HepG2 (cell line): ENCODE data around the gene PRSS36. TPM values are rescaled to one million over a fixed set of nuclear protein-coding genes. Genes with fewer than 3 reads are reported as not detected.

Experiments used
- BHLHE40 ChIP-seq: IDR thresholded peaks from 2 replicates; pipeline ENCODE4 v1.6.1; 2011; ENCODE audit warnings: low read length, improper control_type of control experiment
- BORCS8-MEF2B ChIP-seq: sonication (generic); formaldehyde crosslinking; IDR thresholded peaks from 2 replicates; pipeline ENCODE4 v1.8.0; 2022; ENCODE audit warnings: mild to moderate bottlenecking, missing genetic modification reagents
- MBD4 ChIP-seq: IDR thresholded peaks from 2 replicates; pipeline ENCODE4 v1.6.1; 2012; ENCODE audit warnings: low read length, inconsistent platforms, borderline replicate concordance
- MIER2 ChIP-seq: IDR thresholded peaks from 2 replicates; pipeline ENCODE4 v1.6.1; 2016; ENCODE audit warnings: missing biosample characterization, missing genetic modification reagents
- MTF1 ChIP-seq: sonication (generic); formaldehyde crosslinking; IDR thresholded peaks from 2 replicates; pipeline ENCODE4 v1.5.0; 2020; ENCODE audit warnings: missing genetic modification reagents
- NFIC ChIP-seq: IDR thresholded peaks from 2 replicates; pipeline ENCODE4 v1.6.1; 2012; ENCODE audit warnings: mild to moderate bottlenecking, low read length, inconsistent platforms
- NR2F1 ChIP-seq, 2 experiments: fragments of 450-650 bp in 1 of 2; formaldehyde crosslinking in 1 of 2; IDR thresholded peaks; 2 replicates each; pipeline versions ENCODE4 v1.5.0 to v1.6.1; 2016 to 2020; ENCODE audit warnings: mild to moderate bottlenecking in 1 of 2, missing compliant biosample characterization in 1 of 2, missing genetic modification reagents in 1 of 2, moderate library complexity in 1 of 2
- POLR2G ChIP-seq: fragments of 200-400 bp; formaldehyde crosslinking; IDR thresholded peaks from 2 replicates; pipeline ENCODE4 v1.6.1; 2018; ENCODE audit warnings: mild to moderate bottlenecking, low read depth, low read length, moderate library complexity
- TBL1XR1 ChIP-seq: fragments of 150-350 bp; IDR thresholded peaks from 2 replicates; pipeline ENCODE4 v1.6.1; 2014; ENCODE audit warnings: borderline replicate concordance, low read length; ENCODE audit not compliant: partially characterized antibody
- ZKSCAN5 ChIP-seq: sonication (generic); formaldehyde crosslinking; IDR thresholded peaks from 2 replicates; pipeline ENCODE4 v1.5.1; 2020; ENCODE audit warnings: mild to moderate bottlenecking, missing genetic modification reagents
- ZNF557 ChIP-seq: sonication (generic); formaldehyde crosslinking; IDR thresholded peaks from 2 replicates; pipeline ENCODE4 v1.4.0; 2020; ENCODE audit warnings: missing genetic modification reagents
- ZNF569 ChIP-seq: sonication (generic); formaldehyde crosslinking; IDR thresholded peaks from 2 replicates; pipeline ENCODE4 v1.5.0; 2020; ENCODE audit warnings: mild to moderate bottlenecking, missing genetic modification reagents, moderate library complexity, borderline replicate concordance
- ZNF670 ChIP-seq: sonication (generic); formaldehyde crosslinking; IDR thresholded peaks from 2 replicates; pipeline ENCODE4 v1.8.0; 2022; ENCODE audit warnings: mild to moderate bottlenecking, missing genetic modification reagents, borderline replicate concordance
- ZSCAN30 ChIP-seq: sonication (generic); formaldehyde crosslinking; IDR thresholded peaks from 2 replicates; pipeline ENCODE4 v1.5.0; 2020; ENCODE audit warnings: mild to moderate bottlenecking, missing genetic modification reagents
- polyA plus RNA-seq, 8 experiments: library from polyadenylated mRNA; depleted of rRNA in 3 of 8; stranded (reverse) in 7 of 8; unstranded in 1 of 8; fragments of >200 nt; fragmentation: Illumina TruSeq in 4 of 8; extraction: Trizol in 4 of 8; gene quantifications; 2 replicates each; pipeline versions ENCODE4 v1.2.1 to v1.2.3, GENCODE V29; 2011 to 2016; ENCODE audit warnings: low read depth in 4 of 8, missing spikeins in 1 of 8, mixed read lengths in 1 of 8; ENCODE audit not compliant: insufficient read depth in 1 of 8
- total RNA-seq, 5 experiments: library from RNA; depleted of rRNA; stranded (reverse); fragments of >200 nt; fragmentation: Illumina TruSeq; extraction: Trizol; gene quantifications; 2 replicates each; pipeline ENCODE4 v1.2.3, GENCODE V29; 2016; ENCODE audit warnings: low read depth in 1 of 5
- TF ChIP-seq, protein P1 (sequence below): sonication (generic); formaldehyde crosslinking; IDR thresholded peaks from 2 replicates; pipeline ENCODE4 v1.5.0; 2020; ENCODE audit warnings: mild to moderate bottlenecking, missing genetic modification reagents, borderline replicate concordance
- TF ChIP-seq, protein P2 (sequence below): sonication (generic); formaldehyde crosslinking; IDR thresholded peaks from 2 replicates; pipeline ENCODE4 v1.4.0; 2020; ENCODE audit warnings: missing genetic modification reagents, low read depth, mild to moderate bottlenecking, borderline replicate concordance
- TF ChIP-seq, protein P3 (sequence below): sonication (generic); formaldehyde crosslinking; conservative IDR thresholded peaks from 2 replicates; pipeline ENCODE4 v1.4.0; 2020; ENCODE audit warnings: missing genetic modification reagents
- TF ChIP-seq, protein P4 (sequence below): sonication (generic); formaldehyde crosslinking; IDR thresholded peaks from 2 replicates; pipeline ENCODE4 v1.8.0; 2022; ENCODE audit warnings: mild to moderate bottlenecking, missing genetic modification reagents; ENCODE audit not compliant: insufficient replicate concordance
- TF ChIP-seq, protein P5 (sequence below): sonication (generic); formaldehyde crosslinking; IDR thresholded peaks from 2 replicates; pipeline ENCODE4 v1.4.0; 2020; ENCODE audit warnings: mild to moderate bottlenecking, missing genetic modification reagents

Gene PRSS36
- total and polyA plus RNA-seq, 2 of the 13 experiments (the other 11 are each of a cell fraction or from before 2014, with no cell fraction given) = 1.5 to 2.1 TPM

DNA sequence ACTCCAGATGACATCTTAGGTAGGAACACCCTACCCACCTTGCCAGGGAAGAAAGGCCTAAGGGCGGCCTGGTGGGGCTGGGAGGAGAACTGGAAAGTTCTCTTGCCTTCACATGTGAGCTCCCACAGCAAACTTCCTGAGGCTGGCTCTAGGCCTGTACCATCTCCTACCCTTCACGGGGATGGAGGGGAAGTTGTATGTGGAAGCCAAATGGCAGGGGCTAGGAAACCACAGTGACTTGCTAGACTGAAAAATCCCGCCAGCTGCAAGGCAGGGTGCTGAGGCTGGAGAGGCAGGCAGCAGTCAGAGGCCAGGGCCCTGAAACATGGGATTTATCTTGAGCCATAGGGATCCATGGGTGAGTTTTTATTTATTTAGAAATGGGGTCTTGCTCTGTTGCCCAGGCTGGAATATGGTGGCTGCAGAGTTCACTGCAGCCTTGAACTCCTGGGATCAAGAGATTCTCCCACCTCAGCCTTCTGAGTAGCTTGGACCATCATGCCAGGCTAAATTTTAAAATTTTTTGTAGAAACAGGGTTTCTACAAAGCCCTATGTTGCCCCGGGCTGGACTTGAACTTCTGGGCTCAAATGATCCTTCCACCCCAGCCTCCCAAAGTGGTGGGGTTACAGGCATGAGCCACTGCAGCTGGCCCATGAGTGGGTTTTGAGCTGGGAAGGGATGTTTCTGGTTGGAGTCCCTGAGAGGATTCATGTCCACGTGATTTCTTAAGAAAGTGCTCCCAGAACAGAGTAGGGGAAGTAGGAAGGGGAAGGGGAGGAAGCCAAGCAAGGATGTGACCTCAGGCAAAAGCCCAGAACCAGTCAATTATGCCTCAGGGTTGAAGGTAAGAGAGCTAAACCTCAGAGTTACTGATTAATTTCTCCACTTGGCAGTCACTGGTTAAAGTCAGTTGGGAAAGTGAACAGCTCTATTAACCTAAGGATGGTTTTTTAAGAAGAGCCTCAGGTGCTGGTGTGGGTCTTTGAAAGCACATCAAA is 36.4 kb downstream of the PRSS36 start (continued):
- TF ChIP-seq ZNF569 (CRISPR knock-in tag) (no peak), ZSCAN30 (CRISPR knock-in tag) (no peak), BHLHE40 (no peak), BORCS8-MEF2B (0 out of 2 replicates have a peak, but pooled peaks have one; percentile 40), NFIC (no peak), TBL1XR1 (no peak), MIER2 (CRISPR knock-in tag) (no peak), ZNF557 (CRISPR knock-in tag) (no peak), MTF1 (CRISPR knock-in tag) (no peak), ZKSCAN5 (CRISPR knock-in tag) (no peak), MBD4 (no peak), POLR2G (peak; percentile 41; the same call in 1 of the 2 replicates), NR2F1 (CRISPR knock-in tag; IDR thresholded peaks at IDR 0.05) (no peak), ZNF670 (CRISPR knock-in tag) (0 out of 2 replicates have a peak, but pooled peaks have one; percentile 18)
- TF ChIP-seq, protein P1, sequence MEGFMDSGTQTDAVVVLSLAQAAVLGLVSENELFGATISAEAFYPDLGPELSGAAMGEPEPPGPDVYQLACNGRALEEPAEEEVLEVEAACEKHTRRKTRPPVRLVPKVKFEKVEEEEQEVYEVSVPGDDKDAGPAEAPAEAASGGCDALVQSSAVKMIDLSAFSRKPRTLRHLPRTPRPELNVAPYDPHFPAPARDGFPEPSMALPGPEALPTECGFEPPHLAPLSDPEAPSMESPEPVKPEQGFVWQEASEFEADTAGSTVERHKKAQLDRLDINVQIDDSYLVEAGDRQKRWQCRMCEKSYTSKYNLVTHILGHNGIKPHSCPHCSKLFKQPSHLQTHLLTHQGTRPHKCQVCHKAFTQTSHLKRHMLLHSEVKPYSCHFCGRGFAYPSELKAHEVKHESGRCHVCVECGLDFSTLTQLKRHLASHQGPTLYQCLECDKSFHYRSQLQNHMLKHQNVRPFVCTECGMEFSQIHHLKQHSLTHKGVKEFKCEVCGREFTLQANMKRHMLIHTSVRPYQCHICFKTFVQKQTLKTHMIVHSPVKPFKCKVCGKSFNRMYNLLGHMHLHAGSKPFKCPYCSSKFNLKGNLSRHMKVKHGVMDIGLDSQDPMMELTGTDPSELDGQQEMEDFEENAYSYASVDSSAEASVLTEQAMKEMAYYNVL = no peak
- TF ChIP-seq, protein P2, sequence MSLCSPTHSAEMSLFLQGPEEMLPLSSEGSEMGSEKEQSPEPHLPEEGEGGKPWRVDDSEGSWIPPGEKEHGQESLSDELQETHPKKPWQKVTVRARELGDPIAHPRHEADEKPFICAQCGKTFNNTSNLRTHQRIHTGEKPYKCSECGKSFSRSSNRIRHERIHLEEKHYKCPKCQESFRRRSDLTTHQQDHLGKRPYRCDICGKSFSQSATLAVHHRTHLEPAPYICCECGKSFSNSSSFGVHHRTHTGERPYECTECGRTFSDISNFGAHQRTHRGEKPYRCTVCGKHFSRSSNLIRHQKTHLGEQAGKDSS = no peak
- TF ChIP-seq, protein P3, sequence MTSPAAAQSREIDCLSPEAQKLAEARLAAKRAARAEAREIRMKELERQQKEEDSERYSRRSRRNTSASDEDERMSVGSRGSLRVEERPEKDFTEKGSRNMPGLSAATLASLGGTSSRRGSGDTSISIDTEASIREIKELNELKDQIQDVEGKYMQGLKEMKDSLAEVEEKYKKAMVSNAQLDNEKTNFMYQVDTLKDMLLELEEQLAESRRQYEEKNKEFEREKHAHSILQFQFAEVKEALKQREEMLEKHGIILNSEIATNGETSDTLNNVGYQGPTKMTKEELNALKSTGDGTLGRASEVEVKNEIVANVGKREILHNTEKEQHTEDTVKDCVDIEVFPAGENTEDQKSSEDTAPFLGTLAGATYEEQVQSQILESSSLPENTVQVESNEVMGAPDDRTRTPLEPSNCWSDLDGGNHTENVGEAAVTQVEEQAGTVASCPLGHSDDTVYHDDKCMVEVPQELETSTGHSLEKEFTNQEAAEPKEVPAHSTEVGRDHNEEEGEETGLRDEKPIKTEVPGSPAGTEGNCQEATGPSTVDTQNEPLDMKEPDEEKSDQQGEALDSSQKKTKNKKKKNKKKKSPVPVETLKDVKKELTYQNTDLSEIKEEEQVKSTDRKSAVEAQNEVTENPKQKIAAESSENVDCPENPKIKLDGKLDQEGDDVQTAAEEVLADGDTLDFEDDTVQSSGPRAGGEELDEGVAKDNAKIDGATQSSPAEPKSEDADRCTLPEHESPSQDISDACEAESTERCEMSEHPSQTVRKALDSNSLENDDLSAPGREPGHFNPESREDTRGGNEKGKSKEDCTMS (CRISPR knock-in tag) = no peak
- TF ChIP-seq, protein P4, sequence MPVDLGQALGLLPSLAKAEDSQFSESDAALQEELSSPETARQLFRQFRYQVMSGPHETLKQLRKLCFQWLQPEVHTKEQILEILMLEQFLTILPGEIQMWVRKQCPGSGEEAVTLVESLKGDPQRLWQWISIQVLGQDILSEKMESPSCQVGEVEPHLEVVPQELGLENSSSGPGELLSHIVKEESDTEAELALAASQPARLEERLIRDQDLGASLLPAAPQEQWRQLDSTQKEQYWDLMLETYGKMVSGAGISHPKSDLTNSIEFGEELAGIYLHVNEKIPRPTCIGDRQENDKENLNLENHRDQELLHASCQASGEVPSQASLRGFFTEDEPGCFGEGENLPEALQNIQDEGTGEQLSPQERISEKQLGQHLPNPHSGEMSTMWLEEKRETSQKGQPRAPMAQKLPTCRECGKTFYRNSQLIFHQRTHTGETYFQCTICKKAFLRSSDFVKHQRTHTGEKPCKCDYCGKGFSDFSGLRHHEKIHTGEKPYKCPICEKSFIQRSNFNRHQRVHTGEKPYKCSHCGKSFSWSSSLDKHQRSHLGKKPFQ (CRISPR knock-in tag) = no peak
- TF ChIP-seq, protein P5, sequence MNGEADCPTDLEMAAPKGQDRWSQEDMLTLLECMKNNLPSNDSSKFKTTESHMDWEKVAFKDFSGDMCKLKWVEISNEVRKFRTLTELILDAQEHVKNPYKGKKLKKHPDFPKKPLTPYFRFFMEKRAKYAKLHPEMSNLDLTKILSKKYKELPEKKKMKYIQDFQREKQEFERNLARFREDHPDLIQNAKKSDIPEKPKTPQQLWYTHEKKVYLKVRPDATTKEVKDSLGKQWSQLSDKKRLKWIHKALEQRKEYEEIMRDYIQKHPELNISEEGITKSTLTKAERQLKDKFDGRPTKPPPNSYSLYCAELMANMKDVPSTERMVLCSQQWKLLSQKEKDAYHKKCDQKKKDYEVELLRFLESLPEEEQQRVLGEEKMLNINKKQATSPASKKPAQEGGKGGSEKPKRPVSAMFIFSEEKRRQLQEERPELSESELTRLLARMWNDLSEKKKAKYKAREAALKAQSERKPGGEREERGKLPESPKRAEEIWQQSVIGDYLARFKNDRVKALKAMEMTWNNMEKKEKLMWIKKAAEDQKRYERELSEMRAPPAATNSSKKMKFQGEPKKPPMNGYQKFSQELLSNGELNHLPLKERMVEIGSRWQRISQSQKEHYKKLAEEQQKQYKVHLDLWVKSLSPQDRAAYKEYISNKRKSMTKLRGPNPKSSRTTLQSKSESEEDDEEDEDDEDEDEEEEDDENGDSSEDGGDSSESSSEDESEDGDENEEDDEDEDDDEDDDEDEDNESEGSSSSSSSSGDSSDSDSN (CRISPR knock-in tag) = no peak
